Measurements from ENCODE around the gene SEC14L1.

The SEC14L1 gene

GRCh38 chr17:77256710-77257109 is 115.9 kb downstream of the SEC14L1 start:
- DNase-seq (ENCODE audit: low read depth in 2 of 3, low spot score in 1 of 3) = no peak

- DNase-seq (ENCODE audit: low read depth in 2 of 3, low spot score in 1 of 3) = no peak
Measured at GRCh38 chr17:77257169-77257568, 116.4 kb downstream of the SEC14L1 start.

GRCh38 chr17:77257596-77258458 is 117.1 kb downstream of the SEC14L1 start:
- no peak for DNase-seq (ENCODE audit: low read depth in 2 of 3, low spot score in 1 of 3)

- no peak for DNase-seq (ENCODE audit: low read depth in 2 of 3, low spot score in 1 of 3)
Measured at GRCh38 chr17:77258638-77259037, 117.9 kb downstream of the SEC14L1 start.

GRCh38 chr17:77264617-77265230 is 124.0 kb downstream of the SEC14L1 start:
- DNase-seq (ENCODE audit: low read depth in 2 of 3, low spot score in 1 of 3) = no peak

GRCh38 chr17:77266213-77266612 is 125.4 kb downstream of the SEC14L1 start:
- DNase-seq (ENCODE audit: low read depth in 2 of 3, low spot score in 1 of 3) = no peak
